Osteoblast (primary cell): ENCODE measurements around the gene DACH1. TPM values are rescaled to one million over a fixed set of nuclear protein-coding genes. Genes with fewer than 3 reads are reported as not detected.

Source experiments
- DNase-seq: peaks from one replicate; pipeline ENCODE4 v3.0.0; 2011; ENCODE audit warnings: low spot score, mixed read lengths; ENCODE audit not compliant: insufficient read length; ENCODE audit errors: missing footprints
- H2AFZ ChIP-seq: 2 replicates; pipeline ENCODE4 v1.6.0; 2011; ENCODE audit warnings: mild to moderate bottlenecking, low read length
- H3K27ac ChIP-seq: 2 replicates; pipeline ENCODE4 v1.5.1; 2011; ENCODE audit warnings: mild to moderate bottlenecking, low read depth, low read length, moderate library complexity
- H3K27me3 ChIP-seq: 2 replicates; pipeline ENCODE4 v1.6.0; 2012; ENCODE audit warnings: mild to moderate bottlenecking, control low read depth, inconsistent platforms, low read length, moderate library complexity; ENCODE audit not compliant: insufficient read depth
- H3K36me3 ChIP-seq: 2 replicates; pipeline ENCODE4 v1.5.1; 2011; ENCODE audit warnings: mild to moderate bottlenecking, low read length, control low read depth, moderate library complexity; ENCODE audit not compliant: insufficient read depth
- H3K4me1 ChIP-seq: 2 replicates; pipeline ENCODE4 v1.5.1; 2011; ENCODE audit warnings: mild to moderate bottlenecking, low read length, control low read depth, moderate library complexity; ENCODE audit not compliant: insufficient read depth
- H3K4me2 ChIP-seq: 2 replicates; pipeline ENCODE4 v1.6.0; 2011; ENCODE audit warnings: mild to moderate bottlenecking, low read length; ENCODE audit not compliant: insufficient read depth
- H3K4me3 ChIP-seq: fragments of 200-600 bp; sonication (generic); 3 replicates; pipeline ENCODE4 v1.5.1; 2012; ENCODE audit warnings: mild to moderate bottlenecking, low read length, inconsistent platforms; ENCODE audit not compliant: insufficient read depth
- H3K79me2 ChIP-seq: 2 replicates; pipeline ENCODE4 v1.6.0; 2012; ENCODE audit warnings: mild to moderate bottlenecking, low read length, control low read depth, inconsistent platforms; ENCODE audit not compliant: insufficient read depth
- H3K9me3 ChIP-seq: 2 replicates; pipeline ENCODE4 v1.5.1; 2011; ENCODE audit warnings: low read depth, low read length, control low read depth
- H4K20me1 ChIP-seq: 2 replicates; pipeline ENCODE4 v1.6.0; 2012; ENCODE audit warnings: mild to moderate bottlenecking, low read length, control low read depth; ENCODE audit not compliant: insufficient read depth
- CTCF ChIP-seq: IDR thresholded peaks from 2 replicates; pipeline ENCODE4 v1.5.1; 2011; ENCODE audit warnings: mild to moderate bottlenecking, low read depth, low read length, moderate library complexity; ENCODE audit errors: extremely low read depth
- total RNA-seq: library from RNA; depleted of rRNA; stranded (reverse); fragments of >200 nt; gene quantifications from 2 replicates; pipeline ENCODE4 v1.2.3, GENCODE V29; 2012

Gene DACH1
- total RNA-seq, 1 donor, result not detected

- Histone ChIP-seq H3K36me3 (no peaks in the 10 kb centered on the region), H4K20me1 (no peaks in the 10 kb centered on the region), H3K27me3 (no peaks in the 10 kb centered on the region), H3K9me3 (peaks cover 2% of the 10 kb centered on the region), H3K79me2 (no peaks in the 10 kb centered on the region), H3K4me1 (no peaks in the 10 kb centered on the region), H2AFZ (no peak overlapping the region), H3K27ac (no peak overlapping the region), H3K4me3 (no peak overlapping the region), H3K4me2 (no peak overlapping the region)
- no peak for TF ChIP-seq CTCF
- DNase-seq, result no peak
Measured at GRCh38 chr13:71626421-71627117, 240.4 kb downstream of the DACH1 start.

DNA sequence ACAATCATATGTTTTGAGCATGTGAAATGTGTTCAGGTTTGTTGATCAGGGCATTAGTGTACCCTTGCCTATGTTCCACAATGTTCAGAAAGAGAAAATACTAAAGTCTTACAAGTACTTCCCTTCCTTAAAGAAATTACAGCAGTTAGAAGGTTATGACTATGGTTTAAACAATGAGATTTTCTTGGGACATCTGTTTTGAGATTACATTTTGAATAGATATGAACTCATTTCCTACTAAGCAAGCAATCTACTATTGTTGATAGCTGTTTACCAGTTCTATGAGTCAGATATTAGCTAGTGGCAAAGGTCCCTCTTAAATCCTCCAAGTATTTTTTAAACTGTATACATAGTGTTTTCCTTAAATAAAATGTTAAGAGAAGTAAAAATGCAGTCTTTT is 241.3 kb downstream of the DACH1 start:
- H3K9me3 ChIP-seq, result no peaks in the 10 kb centered on the region
- TF ChIP-seq CTCF, result no peak
- H3K36me3 ChIP-seq, result no peaks in the 10 kb centered on the region
- no peaks in the 10 kb centered on the region for H3K4me1 ChIP-seq
- H3K79me2 ChIP-seq, result no peaks in the 10 kb centered on the region
- H2AFZ ChIP-seq, result no peak overlapping the region
- H3K4me3 ChIP-seq, result no peak overlapping the region
- H3K27me3 ChIP-seq, result no peaks in the 10 kb centered on the region
- no peak for DNase-seq
- H3K4me2 ChIP-seq, result no peak overlapping the region
- no peak overlapping the region for H3K27ac ChIP-seq
- no peaks in the 10 kb centered on the region for H4K20me1 ChIP-seq

DNA sequence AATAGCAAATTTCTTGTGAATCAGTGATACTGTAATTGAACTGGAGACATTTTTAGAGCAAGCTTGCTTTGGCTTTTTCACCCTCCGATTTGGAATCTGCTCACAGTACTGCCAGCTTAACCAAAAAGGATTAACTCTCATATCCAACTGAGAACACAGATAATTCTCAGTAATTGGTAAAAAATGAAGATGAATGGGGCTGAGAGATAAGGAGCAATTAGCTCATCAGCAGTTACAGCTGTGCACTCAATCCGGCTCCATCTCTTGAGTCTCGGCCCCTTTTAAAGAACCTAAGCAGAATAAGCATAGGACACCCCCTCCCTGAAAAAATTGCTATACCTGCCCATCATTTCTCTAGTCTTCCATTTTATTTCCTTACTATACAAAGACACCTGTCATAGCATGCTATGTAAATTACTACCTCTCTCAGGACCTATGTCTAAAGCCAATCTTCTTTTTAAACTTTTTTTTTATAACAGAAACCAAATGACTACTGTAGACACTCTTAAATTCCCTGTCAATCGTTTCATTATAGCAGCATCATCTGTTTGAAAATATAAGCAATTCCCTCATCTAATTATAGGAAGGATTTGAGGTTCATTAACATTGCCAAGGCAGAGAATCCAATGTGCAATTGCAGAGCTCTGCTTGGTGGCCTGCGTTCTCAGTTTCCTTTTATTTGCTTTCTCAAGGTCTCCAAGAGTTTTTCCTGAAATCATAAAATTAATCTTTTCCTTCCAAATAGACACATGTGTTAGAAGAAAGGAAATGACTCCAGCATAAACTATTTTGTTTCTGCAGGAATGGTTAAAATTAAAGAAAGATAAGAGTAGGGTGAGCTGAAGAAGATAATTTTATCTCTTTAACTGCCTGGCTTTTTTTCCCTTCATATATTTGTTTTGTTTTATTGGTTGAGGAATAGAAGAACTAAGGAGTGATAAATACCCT is 242.1 kb downstream of the DACH1 start:
- no peaks in the 10 kb centered on the region for H3K27me3 ChIP-seq
- no peak for DNase-seq
- H3K4me1 ChIP-seq, result no peaks in the 10 kb centered on the region
- H3K27ac ChIP-seq, result no peak overlapping the region
- no peaks in the 10 kb centered on the region for H3K9me3 ChIP-seq
- TF ChIP-seq CTCF, result no peak
- H2AFZ ChIP-seq, result no peak overlapping the region
- H3K4me2 ChIP-seq, result no peak overlapping the region
- H3K79me2 ChIP-seq, result no peaks in the 10 kb centered on the region
- no peaks in the 10 kb centered on the region for H3K36me3 ChIP-seq
- H4K20me1 ChIP-seq, result no peaks in the 10 kb centered on the region
- no peak overlapping the region for H3K4me3 ChIP-seq
